DOHH2 (cell line): Measurements from ENCODE around the gene TEX19.

Source experiments
- H3F3A ChIP-seq: fragments of 200-600 bp; sonication (generic), shearing (Covaris generic); 2 replicates; pipeline ENCODE4 v1.6.0; 2016; ENCODE audit warnings: antibody characterized with exemption, mild to moderate bottlenecking; ENCODE audit not compliant: control insufficient read depth, insufficient read depth
- H3K27ac ChIP-seq: fragments of 200-600 bp; sonication (generic); 2 replicates; pipeline ENCODE4 v1.5.1; 2014; ENCODE audit warnings: low read depth, mild to moderate bottlenecking, low read length, moderate library complexity
- H3K27me3 ChIP-seq: fragments of 200-600 bp; sonication (generic); 2 replicates; pipeline ENCODE4 v1.6.1; 2014; ENCODE audit warnings: mild to moderate bottlenecking, low read length, mixed read lengths; ENCODE audit not compliant: control insufficient read depth
- H3K36me3 ChIP-seq: fragments of 200-600 bp; sonication (generic); 2 replicates; pipeline ENCODE4 v1.6.1; 2014; ENCODE audit warnings: mild to moderate bottlenecking, low read length, moderate library complexity, mixed read lengths; ENCODE audit not compliant: control insufficient read depth
- H3K4me1 ChIP-seq: fragments of 200-600 bp; sonication (generic); 2 replicates; pipeline ENCODE4 v1.6.1; 2014; ENCODE audit warnings: mild to moderate bottlenecking, low read length, mixed read lengths; ENCODE audit not compliant: control insufficient read depth
- H3K4me2 ChIP-seq: fragments of 200-600 bp; sonication (generic); 2 replicates; pipeline ENCODE4 v1.6.0; 2014; ENCODE audit warnings: mild to moderate bottlenecking, low read length, moderate library complexity
- H3K4me3 ChIP-seq: fragments of 200-600 bp; sonication (generic); 2 replicates; pipeline ENCODE4 v1.5.1; 2014; ENCODE audit warnings: mild to moderate bottlenecking, low read length, mixed read lengths
- H3K79me2 ChIP-seq: fragments of 200-600 bp; sonication (generic); 2 replicates; pipeline ENCODE4 v1.6.1; 2014; ENCODE audit warnings: mild to moderate bottlenecking, low read length, mixed read lengths; ENCODE audit not compliant: control insufficient read depth
- H3K9me2 ChIP-seq: fragments of 200-600 bp; sonication (generic); replicated peaks from 2 replicates; pipeline ENCODE4 v1.6.1; 2014; ENCODE audit warnings: mild to moderate bottlenecking, low read length, mixed read lengths; ENCODE audit not compliant: control insufficient read depth
- H3K9me3 ChIP-seq: fragments of 200-600 bp; sonication (generic); 2 replicates; pipeline ENCODE4 v1.6.1; 2014; ENCODE audit warnings: antibody characterized with exemption, low read length, mixed read lengths; ENCODE audit not compliant: control insufficient read depth, insufficient read depth
- H4K20me1 ChIP-seq: fragments of 200-600 bp; sonication (generic); 2 replicates; pipeline ENCODE4 v1.6.0; 2014; ENCODE audit warnings: low read depth, mild to moderate bottlenecking, antibody characterized with exemption, low read length, moderate library complexity; ENCODE audit not compliant: control insufficient read depth, insufficient read depth
- EZH2phosphoT487 ChIP-seq: fragments of 200-600 bp; sonication (generic); IDR thresholded peaks from 2 replicates; pipeline ENCODE4 v1.6.1; 2017; ENCODE audit warnings: borderline replicate concordance, mild to moderate bottlenecking, antibody characterized with exemption, low read length, moderate library complexity, mixed read lengths
- TF ChIP-seq, protein P1 (sequence below): fragments of 200-600 bp; sonication (generic); IDR thresholded peaks from one replicate; pipeline ENCODE4 v1.5.1; 2014; ENCODE audit warnings: antibody characterized with exemption, mild to moderate bottlenecking, low read depth, low read length; ENCODE audit not compliant: poor library complexity, severe bottlenecking

Gene TEX19

GRCh38 chr17:82329683-82330321, 29.2 kb upstream of the TEX19 start:
- H3K27ac ChIP-seq: no peak overlapping the region
- TF ChIP-seq, protein P1, sequence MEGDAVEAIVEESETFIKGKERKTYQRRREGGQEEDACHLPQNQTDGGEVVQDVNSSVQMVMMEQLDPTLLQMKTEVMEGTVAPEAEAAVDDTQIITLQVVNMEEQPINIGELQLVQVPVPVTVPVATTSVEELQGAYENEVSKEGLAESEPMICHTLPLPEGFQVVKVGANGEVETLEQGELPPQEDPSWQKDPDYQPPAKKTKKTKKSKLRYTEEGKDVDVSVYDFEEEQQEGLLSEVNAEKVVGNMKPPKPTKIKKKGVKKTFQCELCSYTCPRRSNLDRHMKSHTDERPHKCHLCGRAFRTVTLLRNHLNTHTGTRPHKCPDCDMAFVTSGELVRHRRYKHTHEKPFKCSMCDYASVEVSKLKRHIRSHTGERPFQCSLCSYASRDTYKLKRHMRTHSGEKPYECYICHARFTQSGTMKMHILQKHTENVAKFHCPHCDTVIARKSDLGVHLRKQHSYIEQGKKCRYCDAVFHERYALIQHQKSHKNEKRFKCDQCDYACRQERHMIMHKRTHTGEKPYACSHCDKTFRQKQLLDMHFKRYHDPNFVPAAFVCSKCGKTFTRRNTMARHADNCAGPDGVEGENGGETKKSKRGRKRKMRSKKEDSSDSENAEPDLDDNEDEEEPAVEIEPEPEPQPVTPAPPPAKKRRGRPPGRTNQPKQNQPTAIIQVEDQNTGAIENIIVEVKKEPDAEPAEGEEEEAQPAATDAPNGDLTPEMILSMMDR: no peak
- no peak for TF ChIP-seq EZH2phosphoT487
- no peak overlapping the region for H3K4me2 ChIP-seq
- no peaks in the 10 kb centered on the region for H3K9me2 ChIP-seq
- peaks cover 53% of the 10 kb centered on the region for H3K27me3 ChIP-seq
- no peak overlapping the region for H3K4me3 ChIP-seq
- H3K36me3 ChIP-seq: no peaks in the 10 kb centered on the region
- H4K20me1 ChIP-seq: no peaks in the 10 kb centered on the region
- H3K79me2 ChIP-seq: no peaks in the 10 kb centered on the region
- H3K4me1 ChIP-seq: peaks cover 14% of the 10 kb centered on the region
- no peaks in the 10 kb centered on the region for H3F3A ChIP-seq
- H3K9me3 ChIP-seq: no peaks in the 10 kb centered on the region

DNA sequence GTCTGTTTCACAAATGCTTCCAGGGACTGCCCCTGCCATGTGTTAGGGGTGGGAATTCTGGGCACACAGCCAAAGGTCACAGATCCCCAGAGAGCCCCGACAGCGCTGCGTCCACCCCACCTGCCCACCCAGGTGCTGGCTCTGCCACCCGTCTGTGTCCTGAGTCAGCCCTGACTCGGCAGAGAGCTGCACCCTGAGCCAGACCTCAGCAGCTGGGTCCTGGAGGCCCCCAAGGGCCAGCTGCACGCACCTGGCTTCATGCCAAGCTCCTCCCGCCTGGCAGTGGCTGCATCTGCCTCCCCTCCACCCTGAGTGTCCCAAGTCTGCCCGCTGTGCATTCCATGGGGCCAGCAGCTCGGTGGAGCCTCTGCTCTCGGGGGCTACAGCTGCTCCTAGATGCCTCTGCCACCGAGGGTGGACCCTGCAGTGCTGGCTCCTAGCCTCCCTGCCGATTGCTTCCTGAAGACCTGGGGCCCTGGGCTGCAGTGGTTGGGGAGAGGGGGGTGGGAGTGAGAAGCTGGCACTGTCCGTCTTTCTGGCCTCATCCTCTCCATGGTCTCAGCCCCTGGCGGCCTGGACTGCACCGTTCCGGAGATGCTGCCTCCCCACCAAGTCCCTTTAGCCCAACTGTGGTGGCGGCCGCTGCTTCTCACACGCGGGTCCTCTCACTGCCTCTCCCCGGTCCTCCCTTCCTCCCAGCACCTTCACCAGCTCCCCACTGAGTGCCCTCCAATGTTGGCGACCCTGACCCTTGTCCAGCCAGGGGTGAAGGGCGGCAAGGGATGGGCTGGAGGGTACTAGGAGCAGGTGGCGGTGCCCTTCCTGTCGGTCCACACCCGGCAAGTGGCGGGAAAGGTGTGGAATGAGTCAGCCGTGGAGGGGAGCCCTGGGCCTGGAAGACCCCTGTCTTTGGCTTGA, 28.5 kb upstream of the TEX19 start:
- no peak overlapping the region for H3K4me2 ChIP-seq
- H3K4me1 ChIP-seq: peaks cover 21% of the 10 kb centered on the region

DNA sequence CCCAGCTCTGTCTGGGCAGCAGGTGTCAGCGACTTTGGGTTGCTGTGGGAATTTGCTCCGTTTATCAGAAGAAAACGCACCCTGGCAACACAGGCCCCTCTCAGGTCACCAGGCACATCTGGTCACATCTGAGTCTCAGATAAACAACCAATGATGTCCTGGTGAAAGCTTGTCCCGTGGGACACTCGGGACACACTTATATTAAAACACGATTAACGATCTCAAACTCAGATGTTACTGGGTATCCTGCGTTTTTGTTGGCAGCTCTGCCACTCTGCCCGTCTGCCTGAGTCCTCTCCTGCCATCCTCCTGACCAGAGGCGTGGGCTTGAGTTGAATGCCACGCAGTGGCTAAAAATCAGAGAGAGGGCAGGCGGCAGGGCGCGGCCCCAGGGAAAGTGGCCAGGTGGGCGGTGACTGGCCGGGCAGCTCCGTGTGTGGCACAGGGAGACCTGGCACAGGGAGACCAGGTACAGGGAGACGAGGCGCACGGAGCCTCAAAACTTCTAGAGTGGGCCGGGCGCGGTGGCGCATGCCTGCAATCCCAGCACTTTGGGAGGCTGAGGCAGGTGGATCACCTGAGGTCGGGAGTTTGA, 27.6 kb upstream of the TEX19 start:
- TF ChIP-seq, protein P1: no peak
- no peak for TF ChIP-seq EZH2phosphoT487
- H3K27ac ChIP-seq: no peak overlapping the region
- H3K9me3 ChIP-seq: no peaks in the 10 kb centered on the region
- peaks cover 28% of the 10 kb centered on the region for H3K4me1 ChIP-seq
- H3K79me2 ChIP-seq: no peaks in the 10 kb centered on the region
- no peak overlapping the region for H3K4me2 ChIP-seq
- peaks cover 4% of the 10 kb centered on the region; the same call in 1 of the 2 replicates for H3F3A ChIP-seq
- H3K9me2 ChIP-seq: no peaks in the 10 kb centered on the region
- H3K4me3 ChIP-seq: no peak overlapping the region
- H3K27me3 ChIP-seq: peaks cover 63% of the 10 kb centered on the region
- H3K36me3 ChIP-seq: no peaks in the 10 kb centered on the region
- no peaks in the 10 kb centered on the region for H4K20me1 ChIP-seq

More for the DNA sequence above, 28.5 kb upstream of the TEX19 start:
- Histone ChIP-seq H4K20me1 (no peaks in the 10 kb centered on the region), H3K4me3 (no peak overlapping the region), H3F3A (no peaks in the 10 kb centered on the region), H3K27me3 (peaks cover 58% of the 10 kb centered on the region), H3K27ac (no peak overlapping the region), H3K36me3 (no peaks in the 10 kb centered on the region), H3K9me2 (no peaks in the 10 kb centered on the region), H3K79me2 (no peaks in the 10 kb centered on the region), H3K9me3 (no peaks in the 10 kb centered on the region)
- TF ChIP-seq, protein P1: no peak
- TF ChIP-seq EZH2phosphoT487: no peak
